Uterus (tissue), 2 donors: ENCODE data around the gene ANKRD55.

Experiments used
- CTCF ChIP-seq, 4 experiments: fragments of 200-600 bp in 2 of 4; fragments of 450-650 bp in 2 of 4; sonication (generic) in 2 of 4; IDR thresholded peaks; one replicate each; pipeline ENCODE4 v1.5.1; 2016 to 2019; ENCODE audit warnings: antibody characterized with exemption in 4 of 4, mild to moderate bottlenecking in 2 of 4, moderate library complexity in 1 of 4
- POLR2A ChIP-seq, 2 donors: fragments of 450-650 bp; IDR thresholded peaks; one replicate each; pipeline ENCODE4 v1.6.1; 2016; ENCODE audit warnings: antibody characterized with exemption in 2 of 2, mild to moderate bottlenecking in 1 of 2, moderate library complexity in 1 of 2

GRCh38 chr5:56272765-56273164 is 39.6 kb upstream of the ANKRD55 start:
- no peak for TF ChIP-seq CTCF (IDR thresholded peaks at IDR 0.05)
- TF ChIP-seq POLR2A (IDR thresholded peaks at IDR 0.05) = no peak
